Progenitor cell of endocrine pancreas (in vitro differentiated cells): Measurements from ENCODE around the gene POLD1. TPM values are rescaled to one million over a fixed set of nuclear protein-coding genes. Genes with fewer than 3 reads are reported as not detected.
"Not testable (repeated sequence)": the region's sequence is repeated elsewhere in the genome, so short reads cannot be mapped to it uniquely, and the experiment has no call there.

Source experiments
- DNase-seq: peaks from one replicate; pipeline ENCODE4 v3.0.0; 2021; ENCODE audit warnings: low spot score; ENCODE audit not compliant: unreplicated experiment
- H3K27ac Mint-ChIP-seq: 2 replicates; pipeline ENCODE4 v1.8.0; 2021; ENCODE audit warnings: mild to moderate bottlenecking, moderate library complexity, mixed read lengths
- H3K27me3 Mint-ChIP-seq: 2 replicates; pipeline ENCODE4 v1.8.0; 2021; ENCODE audit warnings: mixed read lengths
- H3K36me3 Mint-ChIP-seq: 2 replicates; pipeline ENCODE4 v1.8.0; 2022; ENCODE audit warnings: mixed read lengths; ENCODE audit not compliant: insufficient read depth
- H3K4me1 Mint-ChIP-seq: 2 replicates; pipeline ENCODE4 v1.8.0; 2021; ENCODE audit warnings: low read depth, mixed read lengths
- H3K4me3 Mint-ChIP-seq: 2 replicates; pipeline ENCODE4 v1.8.0; 2021; ENCODE audit warnings: low read depth, mild to moderate bottlenecking, moderate library complexity, mixed read lengths
- H3K9me3 Mint-ChIP-seq: 2 replicates; pipeline ENCODE4 v1.8.0; 2021; ENCODE audit warnings: low read depth, mixed read lengths
- CTCF ChIP-seq: fragments of 200-600 bp; sonication (generic); IDR thresholded peaks from one replicate; pipeline ENCODE4 v1.5.0; 2021; ENCODE audit warnings: antibody characterized with exemption, mild to moderate bottlenecking; ENCODE audit not compliant: unreplicated experiment
- total RNA-seq: library from RNA; stranded (reverse); gene quantifications from 2 replicates; pipeline ENCODE4 v1.2.1, GENCODE V29; 2021

POLD1 gene
- total RNA-seq, 1 donor from 2014 or later, result 99.5 TPM

DNA sequence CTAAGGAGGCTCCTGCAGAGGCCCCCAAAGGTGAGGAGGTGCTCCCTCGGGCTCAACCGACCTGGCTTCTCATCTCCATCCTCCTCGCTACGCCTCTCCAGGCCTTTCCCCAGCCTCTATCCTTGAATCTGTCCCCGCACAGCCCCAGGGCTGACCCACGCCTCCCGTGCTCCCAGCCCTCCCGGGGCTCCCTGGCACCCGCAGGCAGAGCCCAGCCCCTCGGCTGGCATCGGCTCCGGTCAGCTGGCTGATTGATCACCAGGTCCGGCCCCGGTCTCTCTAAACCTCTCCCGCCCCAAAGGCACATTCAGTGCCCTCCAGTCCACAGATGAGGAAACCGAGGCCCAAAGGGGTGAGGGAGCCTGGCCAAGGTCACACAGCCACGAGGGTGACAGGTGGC lies 51.1 kb downstream of the POLD1 start:
- Mint-ChIP-seq H3K36me3 (no peaks in the 10 kb centered on the region), H3K9me3 (no peaks in the 10 kb centered on the region), H3K4me1 (peaks cover 6% of the 10 kb centered on the region), H3K27ac (no peak overlapping the region), H3K4me3 (no peak overlapping the region), H3K27me3 (peaks cover 46% of the 10 kb centered on the region)
- TF ChIP-seq CTCF, result no peak
- DNase-seq, result no peak

DNA sequence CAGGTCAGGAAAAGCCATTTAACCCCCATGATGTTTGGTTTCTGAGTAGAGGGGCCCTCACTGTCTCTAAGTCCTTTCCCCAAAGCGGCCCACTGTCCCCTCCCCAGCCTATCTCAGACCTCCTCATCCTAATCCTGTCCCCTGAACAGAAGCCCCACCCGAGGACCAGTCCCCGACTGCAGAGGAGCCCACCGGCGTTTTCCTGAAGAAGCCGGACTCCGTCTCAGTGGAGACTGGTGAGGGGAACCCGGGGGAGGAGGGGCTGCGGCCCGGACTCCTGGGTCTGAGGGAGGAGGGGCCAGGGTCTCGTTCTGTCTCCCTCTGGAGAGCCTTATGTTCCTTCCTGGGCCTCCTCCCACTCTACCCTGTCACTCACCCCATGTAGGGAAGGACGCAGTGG lies 51.5 kb downstream of the POLD1 start:
- DNase-seq, result no peak
- H3K9me3 Mint-ChIP-seq, result no peaks in the 10 kb centered on the region
- H3K27ac Mint-ChIP-seq, result no peak overlapping the region
- peaks cover 44% of the 10 kb centered on the region for H3K27me3 Mint-ChIP-seq
- TF ChIP-seq CTCF, result no peak
- H3K4me1 Mint-ChIP-seq, result peaks cover 6% of the 10 kb centered on the region
- H3K4me3 Mint-ChIP-seq, result no peak overlapping the region
- no peaks in the 10 kb centered on the region for H3K36me3 Mint-ChIP-seq

DNA sequence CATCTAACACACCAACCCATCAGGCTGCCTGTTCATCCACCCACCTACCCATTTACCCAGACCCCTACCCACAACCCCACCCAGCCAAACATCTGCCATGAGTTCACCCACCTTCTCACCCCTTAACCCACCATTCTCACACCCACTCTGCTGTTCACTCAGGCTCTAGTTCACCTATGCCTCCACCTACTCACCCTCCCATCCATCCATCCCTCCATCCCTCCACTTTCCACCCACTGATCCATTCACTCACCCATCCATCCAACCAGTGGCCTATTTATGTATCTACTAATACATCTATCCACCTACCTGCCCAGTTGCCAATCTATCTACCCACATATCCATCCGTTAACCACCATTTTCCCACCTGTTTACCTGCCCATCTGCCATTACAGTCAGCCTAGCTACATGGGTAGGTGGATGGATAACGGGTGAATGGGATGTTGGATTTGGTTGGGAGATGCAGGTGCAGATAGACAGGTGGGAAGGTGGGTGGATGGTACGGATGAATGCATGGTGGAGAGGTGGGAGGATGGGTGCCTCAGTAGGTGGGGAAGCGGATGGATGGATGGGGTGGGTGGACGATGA lies 53.8 kb downstream of the POLD1 start:
- Mint-ChIP-seq H3K27me3 (peaks cover 34% of the 10 kb centered on the region), H3K4me3 (no peak overlapping the region), H3K9me3 (no peaks in the 10 kb centered on the region), H3K27ac (no peak overlapping the region), H3K36me3 (no peaks in the 10 kb centered on the region), H3K4me1 (peaks cover 2% of the 10 kb centered on the region)
- TF ChIP-seq CTCF, result no peak
- DNase-seq, result no peak

GRCh38 chr19:50439130-50439529 lies 55.0 kb downstream of the POLD1 start:
- not testable (repeated sequence) for H3K9me3 Mint-ChIP-seq

DNA sequence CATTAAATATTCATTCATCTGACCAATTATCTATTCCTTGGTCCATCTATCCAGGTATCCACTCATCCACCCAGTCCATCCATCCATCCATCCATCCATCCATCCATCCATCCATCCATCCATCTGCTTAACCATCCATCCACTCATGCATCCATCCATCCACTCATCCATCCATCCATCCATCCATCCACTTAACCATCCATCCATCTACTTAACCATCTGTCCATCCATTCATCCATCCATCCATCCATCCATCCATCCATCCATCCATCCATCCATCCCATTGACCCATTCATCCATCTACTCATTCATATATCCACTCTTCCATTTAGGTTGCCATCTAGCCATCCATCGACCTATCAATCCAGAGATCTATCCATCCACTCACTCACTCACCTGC lies 59.9 kb downstream of the POLD1 start:
- Mint-ChIP-seq H3K4me3 (no peak overlapping the region), H3K9me3 (peaks cover 2% of the 10 kb centered on the region), H3K27ac (no peak overlapping the region)

More at GRCh38 chr19:50439130-50439529, 55.0 kb downstream of the POLD1 start:
- H3K27ac Mint-ChIP-seq, H3K4me3 Mint-ChIP-seq, H3K36me3 Mint-ChIP-seq, DNase-seq, H3K4me1 Mint-ChIP-seq: not testable (repeated sequence)
- H3K27me3 Mint-ChIP-seq, result peaks cover 36% of the 10 kb centered on the region

More for the DNA sequence above, 59.9 kb downstream of the POLD1 start:
- H3K36me3 Mint-ChIP-seq, result no peaks in the 10 kb centered on the region
- H3K4me1 Mint-ChIP-seq, result no peaks in the 10 kb centered on the region
- H3K27me3 Mint-ChIP-seq, result peaks cover 21% of the 10 kb centered on the region
- no peak for DNase-seq
- no peak for TF ChIP-seq CTCF
